Liver (tissue), 9 donors: ENCODE measurements around the gene NLRP2B. TPM values are rescaled to one million over a fixed set of nuclear protein-coding genes. Genes with fewer than 3 reads are reported as not detected.

Experiments
- DNase-seq: peaks from one replicate; pipeline ENCODE4 v3.0.0-alpha.2; 2017; ENCODE audit warnings: low spot score
- H3K27ac ChIP-seq, 2 donors: one replicate each; pipeline ENCODE4 v1.7.0; 2013; ENCODE audit warnings: inconsistent platforms in 2 of 2, low read length in 2 of 2, control low read depth in 1 of 2, low read depth in 1 of 2, mild to moderate bottlenecking in 1 of 2
- H3K27me3 ChIP-seq, 4 donors: one replicate each; pipeline versions ENCODE4 v1.6.1 to v1.7.0; 2013; ENCODE audit warnings: low read length in 3 of 4, inconsistent platforms in 1 of 4, mild to moderate bottlenecking in 1 of 4, moderate library complexity in 1 of 4; ENCODE audit not compliant: control insufficient read depth in 4 of 4, insufficient read depth in 4 of 4
- H3K36me3 ChIP-seq, 4 donors: one replicate each; pipeline versions ENCODE4 v1.6.1 to v1.7.0; 2013; ENCODE audit warnings: low read length in 3 of 4, mild to moderate bottlenecking in 3 of 4, low read depth in 1 of 4, moderate library complexity in 1 of 4; ENCODE audit not compliant: control insufficient read depth in 4 of 4, insufficient read depth in 3 of 4
- H3K4me1 ChIP-seq, 4 donors: one replicate each; pipeline versions ENCODE4 v1.6.1 to v1.7.0; 2013; ENCODE audit warnings: low read length in 3 of 4, mild to moderate bottlenecking in 3 of 4, moderate library complexity in 1 of 4; ENCODE audit not compliant: control insufficient read depth in 4 of 4, insufficient read depth in 4 of 4
- H3K4me3 ChIP-seq, 3 donors: one replicate each; pipeline versions ENCODE4 v1.6.1 to v1.7.0; 2013; ENCODE audit warnings: low read length in 3 of 3, control low read depth in 1 of 3, low read depth in 1 of 3, mild to moderate bottlenecking in 1 of 3
- H3K9ac ChIP-seq, 2 donors: one replicate each; pipeline ENCODE4 v1.7.0; 2013; ENCODE audit warnings: low read length in 2 of 2, mild to moderate bottlenecking in 2 of 2, moderate library complexity in 2 of 2, control low read depth in 1 of 2, low read depth in 1 of 2
- H3K9me3 ChIP-seq, 4 donors: one replicate each; pipeline versions ENCODE4 v1.6.1 to v1.7.0; 2013; ENCODE audit warnings: low read length in 3 of 4; ENCODE audit not compliant: control insufficient read depth in 4 of 4
- ATF3 ChIP-seq: IDR thresholded peaks from 2 replicates; pipeline ENCODE4 v1.6.1; 2016; ENCODE audit warnings: antibody characterized with exemption
- CTCF ChIP-seq: fragments of 150-350 bp; IDR thresholded peaks from 2 replicates; pipeline ENCODE4 v1.5.1; 2017; ENCODE audit warnings: improper control_type of control experiment, low read depth, low read length; ENCODE audit not compliant: missing input control
- EGR1 ChIP-seq, 2 donors: IDR thresholded peaks; 2 replicates each; pipeline ENCODE4 v1.6.1; 2016 to 2018; ENCODE audit warnings: antibody characterized with exemption in 2 of 2, low read depth in 2 of 2
- FOXA1 ChIP-seq: IDR thresholded peaks from 2 replicates; pipeline ENCODE4 v1.6.1; 2016; ENCODE audit warnings: antibody characterized with exemption
- GABPA ChIP-seq, 2 donors: IDR thresholded peaks in 1 of 2; conservative IDR thresholded peaks in 1 of 2; 2 replicates each; pipeline ENCODE4 v1.6.1; 2016; ENCODE audit warnings: antibody characterized with exemption in 2 of 2, mild to moderate bottlenecking in 1 of 2, moderate library complexity in 1 of 2
- HNF4A ChIP-seq, 2 donors: conservative IDR thresholded peaks; 2 replicates each; pipeline ENCODE4 v1.6.1; 2016; ENCODE audit warnings: antibody characterized with exemption in 2 of 2, mild to moderate bottlenecking in 2 of 2
- HNF4G ChIP-seq: IDR thresholded peaks from 2 replicates; pipeline ENCODE4 v1.6.1; 2016; ENCODE audit warnings: antibody characterized with exemption
- JUND ChIP-seq, 2 donors: IDR thresholded peaks; 2 replicates each; pipeline ENCODE4 v1.6.1; 2016; ENCODE audit warnings: antibody characterized with exemption in 2 of 2
- MAX ChIP-seq: IDR thresholded peaks from 2 replicates; pipeline ENCODE4 v1.6.1; 2016; ENCODE audit warnings: antibody characterized with exemption
- NR2F2 ChIP-seq: IDR thresholded peaks from 2 replicates; pipeline ENCODE4 v1.6.1; 2016; ENCODE audit warnings: antibody characterized with exemption
- RAD21 ChIP-seq, 2 donors: IDR thresholded peaks; 2 replicates each; pipeline ENCODE4 v1.6.1; 2016; ENCODE audit warnings: antibody characterized with exemption in 2 of 2, mild to moderate bottlenecking in 2 of 2
- RXRA ChIP-seq, 2 donors: IDR thresholded peaks; 2 replicates each; pipeline ENCODE4 v1.6.1; 2017 to 2018; ENCODE audit warnings: antibody characterized with exemption in 2 of 2, mild to moderate bottlenecking in 1 of 2
- SP1 ChIP-seq: IDR thresholded peaks from 2 replicates; pipeline ENCODE4 v1.6.1; 2018; ENCODE audit warnings: antibody characterized with exemption, mild to moderate bottlenecking
- TAF1 ChIP-seq: conservative IDR thresholded peaks from 2 replicates; pipeline ENCODE4 v1.6.1; 2016; ENCODE audit warnings: antibody characterized with exemption, mild to moderate bottlenecking
- WGBS: extraction: QIAGEN DNeasy Blood & Tissue Kit; methylation state at CpG from one replicate; pipeline ENCODE4 v1.1.7; 2013; 5-methylcytosine and 5-hydroxymethylcytosine counted together
- polyA plus RNA-seq, 2 donors: library from polyadenylated mRNA; stranded (reverse) in 1 of 2; unstranded in 1 of 2; fragments of 200-250 nt in 1 of 2; fragments of >200 nt in 1 of 2; fragmentation: Nextera tagmentation in 1 of 2; extraction: Ambion mirVana in 1 of 2; gene quantifications; one replicate each; pipeline versions ENCODE4 v1.2.1 to v1.2.3, GENCODE V29; 2013 to 2015
- total RNA-seq, 2 donors: library from RNA; depleted of rRNA; stranded (reverse); fragments of >200 nt; gene quantifications; one replicate each; pipeline ENCODE4 v1.2.3, GENCODE V29; 2014
- TF ChIP-seq, protein P1 (sequence below): IDR thresholded peaks from 2 replicates; pipeline ENCODE4 v1.6.1; 2016; ENCODE audit warnings: antibody characterized with exemption
- TF ChIP-seq, protein P2 (sequence below): IDR thresholded peaks from 2 replicates; pipeline ENCODE4 v1.6.1; 2016; ENCODE audit warnings: antibody characterized with exemption, mild to moderate bottlenecking
- donor health status: healthy.
- donor health status: healthy.
- donor health status: healthy.
- donor health status: healthy.
- donor health status: healthy.

NLRP2B gene
- total and polyA plus RNA-seq, 4 donors: 0.19 TPM; not detected in 3

- 92% methylated on average over 1 of the region's 1 CpG for WGBS
- no peak overlapping the region for H3K9ac ChIP-seq
- H3K9me3 ChIP-seq: peaks cover 0 to 14% (median 8%) of the 10 kb centered on the region in 4 donors
- no peak overlapping the region for H3K27ac ChIP-seq
- no peaks in the 10 kb centered on the region for H3K36me3 ChIP-seq
- no peaks in the 10 kb centered on the region for H3K27me3 ChIP-seq
- no peak overlapping the region for H3K4me3 ChIP-seq
- no peak for TF ChIP-seq ATF3
- no peak for TF ChIP-seq HNF4A (conservative IDR thresholded peaks at IDR 0.05)
- TF ChIP-seq RAD21 (IDR thresholded peaks at IDR 0.05): no peak
- no peak for TF ChIP-seq NR2F2
- TF ChIP-seq HNF4G: no peak
- TF ChIP-seq, protein P1, sequence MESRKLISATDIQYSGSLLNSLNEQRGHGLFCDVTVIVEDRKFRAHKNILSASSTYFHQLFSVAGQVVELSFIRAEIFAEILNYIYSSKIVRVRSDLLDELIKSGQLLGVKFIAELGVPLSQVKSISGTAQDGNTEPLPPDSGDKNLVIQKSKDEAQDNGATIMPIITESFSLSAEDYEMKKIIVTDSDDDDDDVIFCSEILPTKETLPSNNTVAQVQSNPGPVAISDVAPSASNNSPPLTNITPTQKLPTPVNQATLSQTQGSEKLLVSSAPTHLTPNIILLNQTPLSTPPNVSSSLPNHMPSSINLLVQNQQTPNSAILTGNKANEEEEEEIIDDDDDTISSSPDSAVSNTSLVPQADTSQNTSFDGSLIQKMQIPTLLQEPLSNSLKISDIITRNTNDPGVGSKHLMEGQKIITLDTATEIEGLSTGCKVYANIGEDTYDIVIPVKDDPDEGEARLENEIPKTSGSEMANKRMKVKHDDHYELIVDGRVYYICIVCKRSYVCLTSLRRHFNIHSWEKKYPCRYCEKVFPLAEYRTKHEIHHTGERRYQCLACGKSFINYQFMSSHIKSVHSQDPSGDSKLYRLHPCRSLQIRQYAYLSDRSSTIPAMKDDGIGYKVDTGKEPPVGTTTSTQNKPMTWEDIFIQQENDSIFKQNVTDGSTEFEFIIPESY: no peak
- no peak for TF ChIP-seq EGR1 (IDR thresholded peaks at IDR 0.05; ENCODE audit: low read depth in 2 of 2)
- no peak for TF ChIP-seq MAX
- no peak for TF ChIP-seq TAF1
- TF ChIP-seq, protein P2, sequence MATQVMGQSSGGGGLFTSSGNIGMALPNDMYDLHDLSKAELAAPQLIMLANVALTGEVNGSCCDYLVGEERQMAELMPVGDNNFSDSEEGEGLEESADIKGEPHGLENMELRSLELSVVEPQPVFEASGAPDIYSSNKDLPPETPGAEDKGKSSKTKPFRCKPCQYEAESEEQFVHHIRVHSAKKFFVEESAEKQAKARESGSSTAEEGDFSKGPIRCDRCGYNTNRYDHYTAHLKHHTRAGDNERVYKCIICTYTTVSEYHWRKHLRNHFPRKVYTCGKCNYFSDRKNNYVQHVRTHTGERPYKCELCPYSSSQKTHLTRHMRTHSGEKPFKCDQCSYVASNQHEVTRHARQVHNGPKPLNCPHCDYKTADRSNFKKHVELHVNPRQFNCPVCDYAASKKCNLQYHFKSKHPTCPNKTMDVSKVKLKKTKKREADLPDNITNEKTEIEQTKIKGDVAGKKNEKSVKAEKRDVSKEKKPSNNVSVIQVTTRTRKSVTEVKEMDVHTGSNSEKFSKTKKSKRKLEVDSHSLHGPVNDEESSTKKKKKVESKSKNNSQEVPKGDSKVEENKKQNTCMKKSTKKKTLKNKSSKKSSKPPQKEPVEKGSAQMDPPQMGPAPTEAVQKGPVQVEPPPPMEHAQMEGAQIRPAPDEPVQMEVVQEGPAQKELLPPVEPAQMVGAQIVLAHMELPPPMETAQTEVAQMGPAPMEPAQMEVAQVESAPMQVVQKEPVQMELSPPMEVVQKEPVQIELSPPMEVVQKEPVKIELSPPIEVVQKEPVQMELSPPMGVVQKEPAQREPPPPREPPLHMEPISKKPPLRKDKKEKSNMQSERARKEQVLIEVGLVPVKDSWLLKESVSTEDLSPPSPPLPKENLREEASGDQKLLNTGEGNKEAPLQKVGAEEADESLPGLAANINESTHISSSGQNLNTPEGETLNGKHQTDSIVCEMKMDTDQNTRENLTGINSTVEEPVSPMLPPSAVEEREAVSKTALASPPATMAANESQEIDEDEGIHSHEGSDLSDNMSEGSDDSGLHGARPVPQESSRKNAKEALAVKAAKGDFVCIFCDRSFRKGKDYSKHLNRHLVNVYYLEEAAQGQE: no peak
- TF ChIP-seq FOXA1: no peak
- no peak for TF ChIP-seq GABPA (IDR thresholded peaks at IDR 0.05 in 1 of 2, conservative IDR thresholded peaks at IDR 0.05 in 1 of 2)
- no peak for TF ChIP-seq JUND (IDR thresholded peaks at IDR 0.05)
- no peak for TF ChIP-seq SP1
- TF ChIP-seq CTCF: no peak
- no peak for TF ChIP-seq RXRA (IDR thresholded peaks at IDR 0.05)
- H3K4me1 ChIP-seq: no peaks in the 10 kb centered on the region
- no peak for DNase-seq
These were observed 27.4 kb downstream of the NLRP2B start for GRCh38 chrX:57652705-57653104.
